HepG2 (cell line): ENCODE measurements around the gene ARMC2. TPM values are rescaled to one million over a fixed set of nuclear protein-coding genes. Genes with fewer than 3 reads are reported as not detected.

Source experiments
- ATAC-seq: fragments of 200-7000 bp; cut with Tn5 transposase; 3 replicates; pipeline ENCODE4 v1.9.1; 2020; ENCODE audit warnings: mild to moderate bottlenecking, moderate library complexity
- BruUV-seq: library from RNA; stranded (reverse); fragments of 400-500 nt; replicated peaks from 2 replicates; lab custom pipeline; 2021; lab: Mats Ljungman, UMichigan
- CTCF ChIA-PET: fragments of 300-600 bp; formaldehyde crosslinking; extraction: SDS; loops from one replicate; lab custom pipeline; 2021; ENCODE audit warnings: low total read pairs, inconsistent platforms, low intra/inter-chr PET ratio; lab: Yijun Ruan, JAX
- POLR2A ChIA-PET: fragments of 350-600 bp; sonication (Branson Sonifier 250); formaldehyde crosslinking; loops from one replicate; lab custom pipeline; 2020; ENCODE audit warnings: antibody characterized with exemption, inconsistent platforms; lab: Yijun Ruan, JAX
- DNase-seq: peaks from one replicate; pipeline ENCODE4 v3.0.0-alpha.2; 2015; ENCODE audit warnings: low spot score
- FAIRE-seq: peaks from 3 replicates; lab custom pipeline; 2011; peaks lifted over from hg19 to GRCh38; lab: Jason Lieb, UNC
- H2AFZ ChIP-seq: one replicate; pipeline ENCODE4 v1.6.1; 2011; ENCODE audit warnings: low read length, inconsistent platforms
- H3K27ac ChIP-seq: fragments of 300-600 bp; 3 replicates; pipeline ENCODE4 v1.8.0; 2011; ENCODE audit warnings: mixed run types, mild to moderate bottlenecking, mixed read lengths, low read length, inconsistent platforms; ENCODE audit not compliant: insufficient read depth; ENCODE audit errors: extremely low read length
- H3K27me3 ChIP-seq, 2 experiments: fragments of 200-600 bp in 1 of 2; 2 replicates in 1 of 2; 3 replicates in 1 of 2; pipeline versions ENCODE4 v1.6.0 to v1.8.0; 2011; ENCODE audit warnings: low read length in 2 of 2, mild to moderate bottlenecking in 2 of 2, moderate library complexity in 2 of 2, inconsistent platforms in 1 of 2; ENCODE audit not compliant: insufficient read depth in 2 of 2, control insufficient read depth in 1 of 2
- H3K36me3 ChIP-seq, 2 experiments: fragments of 200-600 bp in 1 of 2; replicated peaks in 1 of 2; 2 replicates in 1 of 2; 3 replicates in 1 of 2; pipeline versions ENCODE4 v1.5.1 to v1.8.0; 2011; ENCODE audit warnings: low read length in 2 of 2, inconsistent platforms in 1 of 2; ENCODE audit not compliant: insufficient read depth in 2 of 2, control insufficient read depth in 1 of 2
- H3K4me1 ChIP-seq: 2 replicates; pipeline ENCODE4 v1.5.1; 2012; ENCODE audit warnings: low read length, inconsistent platforms; ENCODE audit not compliant: insufficient read depth
- H3K4me2 ChIP-seq: 2 replicates; pipeline ENCODE4 v1.6.0; 2011; ENCODE audit warnings: low read depth, low read length, inconsistent platforms
- H3K4me3 ChIP-seq, 3 experiments: fragments of 200-600 bp in 1 of 3; sonication (generic), shearing (Covaris generic) in 1 of 3; replicated peaks in 1 of 3; 2 replicates each; pipeline ENCODE4 v1.5.1; 2011 to 2016; ENCODE audit warnings: low read length in 3 of 3, inconsistent platforms in 2 of 3, low read depth in 2 of 3, mild to moderate bottlenecking in 2 of 3, control low read depth in 1 of 3, mixed read lengths in 1 of 3; ENCODE audit not compliant: insufficient read depth in 1 of 3
- H3K79me2 ChIP-seq: one replicate; pipeline ENCODE4 v1.6.1; 2011; ENCODE audit warnings: low read length, inconsistent platforms; ENCODE audit not compliant: insufficient read depth
- H3K9ac ChIP-seq: 2 replicates; pipeline ENCODE4 v1.6.0; 2011; ENCODE audit warnings: mild to moderate bottlenecking, low read depth, low read length, inconsistent platforms; ENCODE audit not compliant: insufficient read depth
- H3K9me3 ChIP-seq: 2 replicates; pipeline ENCODE4 v1.5.1; 2012; ENCODE audit warnings: mild to moderate bottlenecking, low read length
- H4K20me1 ChIP-seq: 2 replicates; pipeline ENCODE4 v1.6.0; 2011; ENCODE audit warnings: inconsistent platforms, mild to moderate bottlenecking, low read length, moderate library complexity; ENCODE audit not compliant: insufficient read depth
- AGO1 ChIP-seq: fragments of 200-400 bp; formaldehyde crosslinking; IDR thresholded peaks from 2 replicates; pipeline ENCODE4 v1.6.1; 2017; ENCODE audit warnings: mild to moderate bottlenecking, low read depth, low read length, moderate library complexity; ENCODE audit not compliant: poor library complexity, severe bottlenecking
- BCL6 ChIP-seq: IDR thresholded peaks from 2 replicates; pipeline ENCODE4 v1.6.1; 2016; ENCODE audit warnings: missing genetic modification reagents, missing compliant biosample characterization
- CHCHD3 ChIP-seq: sonication (generic); formaldehyde crosslinking; IDR thresholded peaks from 2 replicates; pipeline ENCODE4 v1.8.0; 2022; ENCODE audit warnings: mild to moderate bottlenecking, missing genetic modification reagents, moderate library complexity
- EP300 ChIP-seq, 3 experiments: sonication (generic) in 1 of 3; formaldehyde crosslinking in 1 of 3; IDR thresholded peaks; 2 replicates each; pipeline versions ENCODE4 v1.5.1 to v1.6.1; 2011 to 2020; ENCODE audit warnings: low read depth in 2 of 3, low read length in 2 of 3, borderline replicate concordance in 1 of 3, improper control_type of control experiment in 1 of 3, mild to moderate bottlenecking in 1 of 3, missing genetic modification reagents in 1 of 3, moderate library complexity in 1 of 3
- HHEX ChIP-seq: IDR thresholded peaks from 2 replicates; pipeline ENCODE4 v1.6.1; 2016; ENCODE audit warnings: control low read depth
- PLSCR1 ChIP-seq: sonication (generic); formaldehyde crosslinking; IDR thresholded peaks from 2 replicates; pipeline ENCODE4 v1.5.0; 2020; ENCODE audit warnings: missing genetic modification reagents, mild to moderate bottlenecking, borderline replicate concordance
- SIN3B ChIP-seq: fragments of 150-350 bp; IDR thresholded peaks from 2 replicates; pipeline ENCODE4 v1.6.1; 2014; ENCODE audit warnings: low read length
- ZFP62 ChIP-seq: sonication (generic); formaldehyde crosslinking; IDR thresholded peaks from 2 replicates; pipeline ENCODE4 v1.4.0; 2020; ENCODE audit warnings: missing genetic modification reagents
- ZNF136 ChIP-seq: sonication (generic); formaldehyde crosslinking; IDR thresholded peaks from 2 replicates; pipeline ENCODE4 v1.8.1; 2022; ENCODE audit warnings: low read depth, mild to moderate bottlenecking, moderate library complexity, missing genetic modification reagents
- ZNF138 ChIP-seq: sonication (generic); formaldehyde crosslinking; IDR thresholded peaks from 2 replicates; pipeline ENCODE4 v1.5.0; 2020; ENCODE audit warnings: mild to moderate bottlenecking, low read depth, missing genetic modification reagents
- ZNF432 ChIP-seq: sonication (generic); formaldehyde crosslinking; IDR thresholded peaks from 2 replicates; pipeline ENCODE4 v1.5.0; 2020; ENCODE audit warnings: missing genetic modification reagents, mild to moderate bottlenecking, borderline replicate concordance
- ZNF749 ChIP-seq: sonication (generic); formaldehyde crosslinking; IDR thresholded peaks from 2 replicates; pipeline ENCODE4 v1.8.0; 2022; ENCODE audit warnings: mild to moderate bottlenecking, missing genetic modification reagents, moderate library complexity, borderline replicate concordance
- ZNF83 ChIP-seq: sonication (generic); formaldehyde crosslinking; IDR thresholded peaks from 2 replicates; pipeline ENCODE4 v1.4.0; 2020; ENCODE audit warnings: missing genetic modification reagents, mild to moderate bottlenecking, borderline replicate concordance
- WGBS: methylation state at CpG from one replicate; pipeline ENCODE4 v1.1.6; 2017; ENCODE audit warnings: low lambda C conversion rate; 5-methylcytosine and 5-hydroxymethylcytosine counted together
- in situ Hi-C: cut with HindIII; loops from 2 replicates; pipeline ENCODE4 v1.10.0; 2017; ENCODE audit warnings: low pct_unique_long_range_greater_than_20kb; ENCODE audit not compliant: extremely low pct_ligation_motif_present
- intact Hi-C: fragments of 100-400 bp; cut with micrococcal nuclease; formaldehyde crosslinking; loops from one replicate; pipeline ENCODE4 v1.10.0; 2022; ENCODE audit not compliant: unreplicated experiment
- polyA plus RNA-seq, 8 experiments: library from polyadenylated mRNA; depleted of rRNA in 3 of 8; stranded (reverse) in 7 of 8; unstranded in 1 of 8; fragments of >200 nt; fragmentation: Illumina TruSeq in 4 of 8; extraction: Trizol in 4 of 8; gene quantifications; 2 replicates each; pipeline versions ENCODE4 v1.2.1 to v1.2.3, GENCODE V29; 2011 to 2016; ENCODE audit warnings: low read depth in 4 of 8, missing spikeins in 1 of 8, mixed read lengths in 1 of 8; ENCODE audit not compliant: insufficient read depth in 1 of 8
- total RNA-seq, 5 experiments: library from RNA; depleted of rRNA; stranded (reverse); fragments of >200 nt; fragmentation: Illumina TruSeq; extraction: Trizol; gene quantifications; 2 replicates each; pipeline ENCODE4 v1.2.3, GENCODE V29; 2016; ENCODE audit warnings: low read depth in 1 of 5
- TF ChIP-seq, protein P1 (sequence below), 2 experiments: fragments of 450-650 bp in 1 of 2; sonication (generic) in 1 of 2; formaldehyde crosslinking in 1 of 2; IDR thresholded peaks; 2 replicates each; pipeline versions ENCODE4 v1.6.1 to v1.8.0; 2016 to 2022; ENCODE audit warnings: antibody characterized with exemption in 1 of 2, mild to moderate bottlenecking in 1 of 2, missing genetic modification reagents in 1 of 2

ARMC2 gene
- total and polyA plus RNA-seq, 2 of the 13 experiments (the other 11 are each of a cell fraction or from before 2014, with no cell fraction given) = 1.4 to 3.2 TPM

DNA sequence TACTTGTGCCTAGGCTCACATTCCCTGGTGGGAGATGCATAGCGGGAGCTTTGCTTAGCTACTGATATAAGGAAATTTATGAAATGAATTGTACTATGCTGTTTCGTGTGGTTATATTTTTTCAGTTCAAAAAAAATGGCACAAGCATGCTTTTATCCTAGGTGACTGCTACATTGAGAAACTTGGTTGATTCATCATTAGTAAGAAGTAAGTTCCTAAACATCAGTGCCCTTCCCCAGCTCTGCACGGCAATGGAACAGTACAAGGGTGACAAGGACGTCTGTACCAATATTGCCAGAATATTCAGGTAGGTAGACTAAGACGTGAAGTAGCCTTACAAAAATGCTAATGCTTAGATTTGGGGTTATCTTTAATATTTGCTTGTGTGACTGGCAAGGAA is 79.7 kb downstream of the ARMC2 start (continued):
- TF ChIP-seq ZNF83 (no peak), ZNF138 (CRISPR knock-in tag) (no peak)

DNA sequence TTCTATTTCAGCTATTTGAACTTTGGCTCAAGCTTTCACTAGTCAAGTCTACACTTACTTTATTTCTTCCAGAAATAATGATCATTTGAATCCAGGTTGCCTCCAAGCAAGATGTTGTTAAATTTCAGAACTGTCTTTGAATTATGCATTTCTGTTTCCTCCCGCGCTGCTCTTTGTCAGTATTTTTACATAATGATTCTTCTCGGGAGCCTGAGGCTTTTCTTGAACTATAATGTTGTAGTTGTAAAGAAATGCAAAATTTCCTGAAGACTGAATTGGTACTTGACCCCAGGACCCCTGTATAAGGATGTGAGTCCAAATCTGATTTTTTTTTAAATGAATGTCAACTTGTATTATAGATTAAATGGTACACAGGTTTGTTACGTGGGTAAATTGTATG is 80.4 kb downstream of the ARMC2 start:
- 86% methylated on average over 4 of the region's 4 CpGs for whole genome bisulfite sequencing
- CTCF ChIA-PET = no interaction called here
- TF ChIP-seq EP300 (IDR thresholded peaks at IDR 0.05; ENCODE audit: low read depth in 2 of 2, low read length in 2 of 2) (no peak), EP300 (CRISPR knock-in tag; IDR thresholded peaks at IDR 0.05; ENCODE audit: borderline replicate concordance) (no peak), ZNF432 (CRISPR knock-in tag) (no peak), ZNF749 (CRISPR knock-in tag) (no peak), PLSCR1 (CRISPR knock-in tag) (no peak), ZNF136 (no peak), AGO1 (no peak), ZFP62 (CRISPR knock-in tag) (no peak), SIN3B (no peak), BCL6 (CRISPR knock-in tag) (no peak), HHEX (CRISPR knock-in tag) (no peak), CHCHD3 (CRISPR knock-in tag) (no peak)
- TF ChIP-seq, protein P1, sequence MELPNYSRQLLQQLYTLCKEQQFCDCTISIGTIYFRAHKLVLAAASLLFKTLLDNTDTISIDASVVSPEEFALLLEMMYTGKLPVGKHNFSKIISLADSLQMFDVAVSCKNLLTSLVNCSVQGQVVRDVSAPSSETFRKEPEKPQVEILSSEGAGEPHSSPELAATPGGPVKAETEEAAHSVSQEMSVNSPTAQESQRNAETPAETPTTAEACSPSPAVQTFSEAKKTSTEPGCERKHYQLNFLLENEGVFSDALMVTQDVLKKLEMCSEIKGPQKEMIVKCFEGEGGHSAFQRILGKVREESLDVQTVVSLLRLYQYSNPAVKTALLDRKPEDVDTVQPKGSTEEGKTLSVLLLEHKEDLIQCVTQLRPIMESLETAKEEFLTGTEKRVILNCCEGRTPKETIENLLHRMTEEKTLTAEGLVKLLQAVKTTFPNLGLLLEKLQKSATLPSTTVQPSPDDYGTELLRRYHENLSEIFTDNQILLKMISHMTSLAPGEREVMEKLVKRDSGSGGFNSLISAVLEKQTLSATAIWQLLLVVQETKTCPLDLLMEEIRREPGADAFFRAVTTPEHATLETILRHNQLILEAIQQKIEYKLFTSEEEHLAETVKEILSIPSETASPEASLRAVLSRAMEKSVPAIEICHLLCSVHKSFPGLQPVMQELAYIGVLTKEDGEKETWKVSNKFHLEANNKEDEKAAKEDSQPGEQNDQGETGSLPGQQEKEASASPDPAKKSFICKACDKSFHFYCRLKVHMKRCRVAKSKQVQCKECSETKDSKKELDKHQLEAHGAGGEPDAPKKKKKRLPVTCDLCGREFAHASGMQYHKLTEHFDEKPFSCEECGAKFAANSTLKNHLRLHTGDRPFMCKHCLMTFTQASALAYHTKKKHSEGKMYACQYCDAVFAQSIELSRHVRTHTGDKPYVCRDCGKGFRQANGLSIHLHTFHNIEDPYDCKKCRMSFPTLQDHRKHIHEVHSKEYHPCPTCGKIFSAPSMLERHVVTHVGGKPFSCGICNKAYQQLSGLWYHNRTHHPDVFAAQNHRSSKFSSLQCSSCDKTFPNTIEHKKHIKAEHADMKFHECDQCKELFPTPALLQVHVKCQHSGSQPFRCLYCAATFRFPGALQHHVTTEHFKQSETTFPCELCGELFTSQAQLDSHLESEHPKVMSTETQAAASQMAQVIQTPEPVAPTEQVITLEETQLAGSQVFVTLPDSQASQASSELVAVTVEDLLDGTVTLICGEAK (IDR thresholded peaks at IDR 0.05) = no peak
- TF ChIP-seq, protein P1 (CRISPR knock-in tag; IDR thresholded peaks at IDR 0.05) = no peak

More for the DNA sequence above, 80.4 kb downstream of the ARMC2 start:
- Histone ChIP-seq H3K9ac (no peak overlapping the region), H3K27me3 (peaks cover 0 to 6% of the 10 kb centered on the region in 2 experiments; a peak in 2 of 5 replicates), H3K4me1 (no peaks in the 10 kb centered on the region), H3K79me2 (no peaks in the 10 kb centered on the region), H3K9me3 (no peaks in the 10 kb centered on the region), H4K20me1 (no peaks in the 10 kb centered on the region), H3K27ac (no peak overlapping the region), H3K4me2 (no peak overlapping the region), H2AFZ (no peak overlapping the region), H3K4me3 (no peak overlapping the region), H3K36me3 (no peaks in the 10 kb centered on the region)
- in situ Hi-C loops (no loop called here), intact Hi-C loops (no loop called here)
- no peak for FAIRE-seq
- POLR2A ChIA-PET = no interaction called here
- ATAC-seq = no peak
- DNase-seq = no peak
- BruUV-seq = no TSS peak
